Measurements from ENCODE around the gene ZBTB5.

The ZBTB5 gene

GRCh38 chr9:37464426-37465248 lies 613 bp downstream of the ZBTB5 start:
- ChIA-PET CTCF (interaction anchor here (1.2 to 2.9 kb wide), 3 partner anchors 12 to 130 kb away, joined by 3 to 16 read pairs (median 3); no protein-coding TSS in a partner anchor), POLR2A (interaction anchor here (0.6 to 1.1 kb wide), 4 partner anchors 22 to 290 kb away, joined by 3 to 6 read pairs (median 5); no protein-coding TSS in a partner anchor)
- no peak for TF ChIP-seq CTCF (IDR thresholded peaks at IDR 0.05; ENCODE audit: control extremely low read depth, extremely low read depth, low read depth, missing control alignments)
- peak; percentile 53 for DNase-seq (ENCODE audit: extremely low spot score)

GRCh38 chr9:37464006-37464405 lies 1.2 kb downstream of the ZBTB5 start:
- ChIA-PET POLR2A (no interaction called here), CTCF (interaction anchor here (1.2 to 2.9 kb wide), 3 partner anchors 11 to 130 kb away, joined by 3 to 16 read pairs (median 3); no protein-coding TSS in a partner anchor)
- TF ChIP-seq CTCF (IDR thresholded peaks at IDR 0.05; ENCODE audit: control extremely low read depth, extremely low read depth, low read depth, missing control alignments): no peak
- no peak for DNase-seq (ENCODE audit: extremely low spot score)

GRCh38 chr9:37456817-37457216 lies 8.4 kb downstream of the ZBTB5 start:
- ChIA-PET POLR2A (interaction anchor here (0.6 kb wide), 1 partner anchor 21 kb away, joined by 4 read pairs; no protein-coding TSS in a partner anchor), CTCF (interaction anchor here (0.9 to 1.6 kb wide), 2 partner anchors 41 to 45 kb away, joined by 3 to 5 read pairs; no protein-coding TSS in a partner anchor)
- peak; percentile 11 for DNase-seq (ENCODE audit: extremely low spot score)
- TF ChIP-seq CTCF (IDR thresholded peaks at IDR 0.05; ENCODE audit: control extremely low read depth, extremely low read depth, low read depth, missing control alignments): no peak

GRCh38 chr9:37455884-37456647 lies 9.2 kb downstream of the ZBTB5 start:
- POLR2A ChIA-PET: interaction anchor here (0.6 kb wide), 1 partner anchor 20 kb away, joined by 4 read pairs; no protein-coding TSS in a partner anchor
- no peak for TF ChIP-seq CTCF (IDR thresholded peaks at IDR 0.05; ENCODE audit: control extremely low read depth, extremely low read depth, low read depth, missing control alignments)
- peak; percentile 7 for DNase-seq (ENCODE audit: extremely low spot score)
- CTCF ChIA-PET: interaction anchor here (1.6 kb wide), 1 partner anchor 44 kb away, joined by 5 read pairs; no protein-coding TSS in a partner anchor

- no peak for TF ChIP-seq CTCF (IDR thresholded peaks at IDR 0.05; ENCODE audit: control extremely low read depth, extremely low read depth, low read depth, missing control alignments)
- DNase-seq (ENCODE audit: extremely low spot score): no peak
- POLR2A ChIA-PET: no interaction called here
- CTCF ChIA-PET: interaction anchor here (3.3 kb wide), 1 partner anchor 9 kb away, joined by 16 read pairs; no protein-coding TSS in a partner anchor
Measured at GRCh38 chr9:37454238-37454637, 11.0 kb downstream of the ZBTB5 start.

GRCh38 chr9:37453827-37454226 lies 11.4 kb downstream of the ZBTB5 start:
- no peak for TF ChIP-seq CTCF (IDR thresholded peaks at IDR 0.05; ENCODE audit: control extremely low read depth, extremely low read depth, low read depth, missing control alignments)
- ChIA-PET POLR2A (no interaction called here), CTCF (interaction anchor here (3.3 kb wide), 1 partner anchor 9 kb away, joined by 16 read pairs; no protein-coding TSS in a partner anchor)
- DNase-seq (ENCODE audit: extremely low spot score): no peak

Measured in GM10248 (cell line).